Kidney tubule cell (primary cell): ENCODE results near the gene KCNG4.
"Not testable (repeated sequence)": the region's sequence is repeated elsewhere in the genome, so short reads cannot be mapped to it uniquely, and the experiment has no call there.

Experiments used
- DNase-seq: peaks from one replicate; pipeline ENCODE4 v3.0.0-alpha.2; 2018; ENCODE audit warnings: low spot score

Gene KCNG4

GRCh38 chr16:84205976-84206691 is 33.7 kb downstream of the KCNG4 start:
- no peak for DNase-seq

GRCh38 chr16:84205123-84205522 is 34.7 kb downstream of the KCNG4 start:
- DNase-seq: not testable (repeated sequence)

- not testable (repeated sequence) for DNase-seq
These were observed 35.3 kb downstream of the KCNG4 start for GRCh38 chr16:84204551-84204950.

GRCh38 chr16:84199861-84200260 is 40.0 kb downstream of the KCNG4 start:
- no peak for DNase-seq

- DNase-seq: no peak
These were observed 40.7 kb downstream of the KCNG4 start for GRCh38 chr16:84199097-84199496.

- no peak for DNase-seq
These were observed 41.4 kb downstream of the KCNG4 start for GRCh38 chr16:84198401-84198800.

- DNase-seq: no peak
These were observed 42.2 kb downstream of the KCNG4 start for GRCh38 chr16:84197466-84198128.

GRCh38 chr16:84196727-84197394 is 43.0 kb downstream of the KCNG4 start:
- no peak for DNase-seq

GRCh38 chr16:84196101-84196500 is 43.7 kb downstream of the KCNG4 start:
- DNase-seq: no peak

GRCh38 chr16:84195201-84196093 is 44.4 kb downstream of the KCNG4 start:
- no peak for DNase-seq

- DNase-seq: no peak
These were observed 45.2 kb downstream of the KCNG4 start for GRCh38 chr16:84194470-84195200.

GRCh38 chr16:84194018-84194417 is 45.8 kb downstream of the KCNG4 start:
- no peak for DNase-seq

GRCh38 chr16:84193480-84193879 is 46.3 kb downstream of the KCNG4 start:
- DNase-seq: no peak

GRCh38 chr16:84191466-84191865 is 48.3 kb downstream of the KCNG4 start:
- no peak for DNase-seq

GRCh38 chr16:84190731-84191388 is 49.0 kb downstream of the KCNG4 start, which contains the start of gene ADAD2:
Gene ADAD2, plus strand, starts transcription at chr16:84191157. Its CDS starts 74 bp downstream, at chr16:84191231.
- DNase-seq: no peak

GRCh38 chr16:84186685-84187437 is 53.0 kb downstream of the KCNG4 start, which contains the start of gene TAF1C:
Gene TAF1C, minus strand, starts transcription at chr16:84187057. Its CDS starts 2,069 bp downstream, at chr16:84184988.
- peak; percentile 95 for DNase-seq

- no peak for DNase-seq
These were observed 55.0 kb downstream of the KCNG4 start for GRCh38 chr16:84184775-84185174.

- no peak for DNase-seq
These were observed 55.8 kb downstream of the KCNG4 start for GRCh38 chr16:84183911-84184591.

GRCh38 chr16:84183572-84183875 is 56.3 kb downstream of the KCNG4 start:
- no peak for DNase-seq
